HG03039 (cell line): ENCODE data around the gene TRPC4AP.

ENCODE experiments used
- ATAC-seq: cut with Tn5 transposase; IDR thresholded peaks from one replicate; pipeline ENCODE4 v1.9.1; 2021; ENCODE audit warnings: mild to moderate bottlenecking, moderate library complexity; ENCODE audit not compliant: unreplicated experiment

The TRPC4AP gene

GRCh38 chr20:34974246-34974645 lies 118.4 kb downstream of the TRPC4AP start:
- ATAC-seq = no peak

- ATAC-seq = no peak
Observed at GRCh38 chr20:34971561-34972235, 120.9 kb downstream of the TRPC4AP start.

GRCh38 chr20:34970846-34971560 lies 121.6 kb downstream of the TRPC4AP start:
- no peak for ATAC-seq

DNA sequence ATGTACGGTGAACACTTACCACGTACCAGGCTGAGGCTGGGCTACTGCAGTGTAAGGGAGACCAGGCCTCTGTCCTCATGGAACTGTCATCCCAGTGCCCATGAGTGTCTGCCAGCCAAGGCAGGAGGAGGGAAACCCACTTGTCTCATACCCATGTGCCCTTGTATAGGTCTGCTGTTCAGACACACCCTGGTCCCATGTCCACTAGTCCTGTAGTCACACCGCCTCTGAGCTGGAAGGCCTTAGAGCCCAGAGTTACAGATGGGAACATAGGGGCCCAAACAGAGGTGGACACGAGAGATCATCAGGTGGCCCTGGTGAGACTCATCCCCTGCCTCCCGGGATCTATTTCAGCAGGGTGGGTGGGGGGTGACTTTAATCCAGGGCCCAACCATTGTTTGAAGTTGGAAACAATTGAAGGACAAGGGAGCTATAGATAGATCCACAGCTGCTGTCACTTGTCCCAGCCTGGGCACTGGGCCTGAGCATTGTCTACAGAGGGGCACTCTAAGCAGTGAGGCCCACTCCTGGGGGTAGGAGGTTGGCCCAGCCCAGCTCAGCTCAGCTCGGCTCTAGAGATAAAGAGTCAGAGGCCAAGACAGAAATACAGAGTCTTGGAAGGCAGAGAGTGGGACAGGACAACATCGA lies 122.3 kb downstream of the TRPC4AP start:
- no peak for ATAC-seq

DNA sequence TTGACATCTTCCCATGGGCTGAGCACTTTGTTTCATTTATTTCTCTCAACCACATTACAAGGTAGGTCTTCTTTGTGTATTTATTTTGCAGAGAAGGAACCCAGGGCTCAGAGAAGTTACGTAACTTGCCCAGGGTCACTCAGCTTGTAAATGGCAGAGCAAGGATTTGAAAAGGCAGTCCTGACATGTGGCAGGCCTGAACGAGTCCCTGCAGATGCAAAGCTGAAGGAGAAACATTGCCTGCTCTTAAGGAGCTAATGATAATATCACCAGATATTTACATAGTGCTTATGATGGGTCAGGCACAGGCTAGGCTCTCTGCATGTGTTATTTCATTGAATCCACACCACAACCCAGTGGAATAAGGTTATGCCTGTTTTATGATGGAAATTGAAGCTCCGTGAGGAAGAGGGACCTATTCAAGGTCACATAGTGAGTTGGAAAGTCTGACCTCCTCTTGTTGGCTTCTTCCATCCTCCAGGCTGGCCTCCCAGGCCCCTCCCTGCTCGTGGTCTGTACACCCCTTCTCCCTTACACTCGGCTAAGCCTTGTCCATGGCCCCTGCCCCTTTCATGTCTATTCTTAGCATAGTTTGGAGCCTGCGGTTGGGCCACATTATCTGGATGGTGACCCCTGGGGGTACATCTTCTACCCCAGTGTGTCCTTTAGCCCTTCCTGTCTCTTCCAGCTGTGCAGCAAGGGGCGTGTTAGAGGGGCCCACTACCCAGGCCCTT lies 124.4 kb downstream of the TRPC4AP start:
- ATAC-seq = no peak

DNA sequence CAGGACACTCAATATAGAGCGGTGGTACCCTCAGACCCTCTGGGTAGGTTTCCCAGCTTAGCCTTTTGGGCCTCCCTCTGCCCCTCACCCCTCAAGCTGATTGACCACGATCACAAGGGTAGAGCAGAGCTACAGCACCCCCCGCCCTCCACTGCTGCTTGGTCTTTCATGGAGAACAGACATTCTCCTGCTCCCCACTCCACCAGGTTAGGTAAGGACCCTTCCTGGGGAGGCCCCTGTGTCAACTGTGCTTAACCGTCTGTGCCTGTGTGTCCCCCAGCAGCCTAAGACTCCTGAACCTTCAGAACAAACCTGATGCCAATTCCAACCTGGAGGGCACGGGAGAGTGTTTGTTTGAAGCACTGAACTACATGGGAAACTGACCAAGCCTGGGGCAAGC lies 125.2 kb downstream of the TRPC4AP start:
- no peak for ATAC-seq

GRCh38 chr20:34965051-34965450 lies 127.6 kb downstream of the TRPC4AP start:
- ATAC-seq = no peak

- ATAC-seq = no peak
Observed at GRCh38 chr20:34964486-34964885, 128.1 kb downstream of the TRPC4AP start.

- no peak for ATAC-seq
Observed at GRCh38 chr20:34956751-34957472, 135.7 kb downstream of the TRPC4AP start.

GRCh38 chr20:34956041-34956458 lies 136.6 kb downstream of the TRPC4AP start:
- no peak for ATAC-seq

DNA sequence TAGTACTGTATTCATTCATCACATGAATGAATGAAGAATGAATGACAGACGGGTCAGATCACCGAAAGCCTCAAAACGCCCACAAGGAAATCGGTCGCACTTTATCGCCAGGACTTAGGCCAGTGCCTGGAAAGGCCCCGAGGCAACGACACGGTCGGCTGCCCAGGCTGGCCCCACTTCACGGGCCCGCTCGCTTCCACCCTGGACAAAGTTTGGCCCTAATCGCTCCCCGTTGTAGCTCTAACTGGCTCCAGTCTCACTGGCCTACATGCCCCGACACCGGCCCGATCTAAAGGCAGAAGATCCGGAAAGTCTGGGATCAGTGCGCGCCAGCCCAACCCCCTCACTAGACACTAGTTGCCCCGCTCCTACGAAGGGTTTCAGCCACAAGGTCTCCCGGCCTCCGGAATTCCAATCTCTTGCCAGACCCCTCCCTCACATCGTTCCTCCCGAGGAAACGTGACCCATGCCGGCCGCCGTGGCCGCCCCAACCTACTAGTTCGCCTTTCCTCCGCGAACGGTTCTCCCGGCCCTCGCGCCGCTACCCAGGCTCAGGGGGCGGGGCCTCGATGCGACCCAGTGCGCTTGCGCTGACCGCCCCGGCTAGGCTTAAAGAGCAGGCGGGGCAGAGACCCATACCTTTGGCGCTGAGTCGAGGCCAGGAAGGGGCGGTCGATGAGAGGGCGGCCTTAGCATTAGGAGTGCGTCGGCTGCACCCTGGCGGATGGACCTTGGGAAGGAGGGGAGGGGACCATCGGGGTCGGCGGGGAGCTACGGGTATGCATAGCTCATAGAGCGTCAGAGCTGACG lies 137.2 kb downstream of the TRPC4AP start, which contains the start of the genes GSS and MYH7B:
GSS (minus strand) TSS at position 576 of the 810 bp plus-strand sequence. CDS start 3,954 bp downstream, outside the sequence.
MYH7B (plus strand) TSS at position 638 of the 810 bp plus-strand sequence. CDS start 22,138 bp downstream, outside the sequence.
- peak; percentile 83 for ATAC-seq

DNA sequence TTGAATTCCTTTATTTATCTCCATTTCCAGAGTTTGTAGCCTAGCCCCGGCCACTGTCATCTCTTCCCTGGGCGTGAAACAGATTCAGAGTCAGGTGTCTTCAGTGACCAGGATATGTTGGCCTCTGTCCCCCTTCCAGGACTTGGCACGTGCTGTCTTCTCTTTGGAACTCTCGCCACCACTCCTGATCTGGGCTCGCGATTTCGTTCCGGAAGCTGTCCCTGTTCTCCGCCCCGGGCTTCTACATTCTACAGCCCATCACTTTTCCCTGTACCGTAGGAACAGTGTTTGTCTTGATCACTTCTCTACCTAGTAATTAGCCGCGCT lies 137.7 kb downstream of the TRPC4AP start:
- no peak for ATAC-seq

GRCh38 chr20:34953960-34954359 lies 138.6 kb downstream of the TRPC4AP start:
- no peak for ATAC-seq

DNA sequence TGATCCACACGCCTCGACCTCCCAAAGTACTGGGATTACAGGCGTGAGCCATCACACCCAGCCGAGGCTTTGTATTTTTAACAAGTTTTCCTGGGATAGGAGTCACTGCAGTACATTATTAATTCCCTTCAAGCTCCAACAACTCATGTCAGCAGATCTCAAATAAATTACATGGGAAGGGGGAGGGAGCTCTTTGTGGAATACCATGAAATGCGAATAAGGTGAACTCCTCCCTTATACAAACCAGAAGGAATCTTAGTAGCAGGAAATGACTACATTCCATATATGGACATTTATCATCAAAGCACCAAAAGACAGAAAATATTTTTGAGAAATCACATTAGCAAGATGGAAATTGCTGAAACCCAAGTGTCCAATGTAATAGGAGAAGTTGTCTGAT lies 139.9 kb downstream of the TRPC4AP start:
- ATAC-seq = no peak
